HG02623 (cell line): Measurements from ENCODE around the gene VPS51.
"Not testable (repeated sequence)": the region's sequence is repeated elsewhere in the genome, so short reads cannot be mapped to it uniquely, and the experiment has no call there.

Experiments
- ATAC-seq: cut with Tn5 transposase; IDR thresholded peaks from one replicate; pipeline ENCODE4 v1.9.1; 2021; ENCODE audit warnings: moderate library complexity; ENCODE audit not compliant: unreplicated experiment

VPS51 gene

DNA sequence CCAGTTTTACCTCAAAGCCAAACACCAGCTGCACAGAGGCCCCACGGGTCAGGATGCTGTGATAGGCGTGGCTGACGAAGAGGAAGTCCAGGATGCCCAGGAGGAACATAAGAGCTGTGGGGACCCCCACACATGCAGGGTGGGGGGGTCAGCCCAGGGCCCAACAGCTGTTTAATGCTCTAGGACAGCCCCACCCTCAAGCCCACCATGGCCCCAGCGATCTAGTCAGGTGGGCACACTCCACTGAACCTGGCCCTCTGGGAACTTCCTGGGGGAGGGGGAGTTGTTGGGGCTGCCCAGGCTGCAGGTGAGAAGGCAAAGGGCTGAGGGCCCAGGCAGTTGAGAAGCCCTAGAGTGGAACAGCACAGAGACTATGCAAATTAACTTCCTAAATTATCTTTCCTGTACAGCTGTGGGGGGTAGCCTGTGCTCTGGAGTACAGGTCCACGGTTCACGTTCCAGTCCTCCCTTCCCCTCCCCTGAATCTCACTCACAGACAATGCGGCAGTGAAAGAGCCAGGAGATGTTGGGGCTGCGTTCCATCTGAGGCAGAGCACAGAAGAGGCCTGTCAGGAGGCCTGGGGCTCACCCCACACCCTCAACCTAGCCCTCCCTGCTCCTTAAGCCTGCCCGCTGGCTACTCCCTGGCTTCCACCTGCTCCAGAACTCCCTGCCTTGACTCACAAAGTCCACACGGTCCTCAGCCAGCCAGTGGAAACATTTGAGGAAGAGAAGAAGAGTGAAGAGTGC, 36.4 kb downstream of the VPS51 start:
- ATAC-seq = no peak

DNA sequence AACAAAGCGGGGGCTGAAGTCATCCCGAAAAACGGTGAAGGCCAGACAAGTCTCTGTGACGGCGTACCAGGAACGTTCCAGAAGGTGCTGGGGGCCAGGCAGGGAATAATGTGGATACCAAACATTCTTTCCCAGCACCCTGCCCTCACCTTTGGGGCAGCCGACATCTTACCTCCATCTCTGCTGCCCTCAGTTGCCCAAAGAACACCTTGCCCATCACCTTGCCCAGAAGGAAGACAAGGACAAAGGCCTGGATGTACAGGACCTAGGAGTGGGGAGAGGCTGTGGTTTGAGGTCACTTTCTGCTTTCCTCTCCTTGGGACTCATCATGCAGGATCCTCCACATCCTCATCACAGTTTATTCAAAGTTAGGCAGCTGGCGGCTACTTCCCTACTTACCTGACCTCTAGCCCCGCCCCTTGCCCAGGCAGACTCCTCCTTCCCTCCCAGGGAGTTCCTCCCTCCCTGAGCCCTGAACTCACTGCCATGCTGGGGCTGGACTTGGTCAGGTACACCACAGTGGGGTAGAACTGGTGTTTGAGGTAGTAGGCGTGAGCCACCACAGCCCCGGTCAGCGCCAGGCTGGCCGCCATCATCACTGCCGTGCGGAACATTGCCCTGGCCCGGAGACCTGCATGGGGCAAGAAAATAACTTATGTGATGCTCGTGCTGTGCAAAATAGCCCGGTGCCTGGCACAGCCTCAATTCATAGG, 37.1 kb downstream of the VPS51 start:
- ATAC-seq = no peak

DNA sequence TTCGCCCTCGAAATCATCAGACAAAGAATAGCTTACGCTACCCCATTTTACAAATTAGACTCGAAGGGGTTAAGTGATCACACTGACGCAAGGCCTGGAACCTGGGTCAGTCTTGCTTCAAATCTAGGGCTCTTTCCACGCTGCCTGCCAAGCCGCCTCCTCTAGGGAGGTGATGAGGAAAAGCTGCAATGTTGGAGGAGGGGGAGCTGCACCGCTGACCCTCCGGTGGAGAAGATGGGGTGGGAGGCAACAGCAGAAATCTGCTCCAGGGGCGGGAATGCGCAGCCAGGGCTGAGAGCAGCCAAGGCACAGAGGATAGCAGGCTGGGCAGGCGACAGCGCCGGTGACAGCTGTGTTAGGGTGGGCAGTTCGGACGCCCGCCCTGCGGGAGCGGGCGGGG, 37.7 kb downstream of the VPS51 start:
- ATAC-seq = no peak

DNA sequence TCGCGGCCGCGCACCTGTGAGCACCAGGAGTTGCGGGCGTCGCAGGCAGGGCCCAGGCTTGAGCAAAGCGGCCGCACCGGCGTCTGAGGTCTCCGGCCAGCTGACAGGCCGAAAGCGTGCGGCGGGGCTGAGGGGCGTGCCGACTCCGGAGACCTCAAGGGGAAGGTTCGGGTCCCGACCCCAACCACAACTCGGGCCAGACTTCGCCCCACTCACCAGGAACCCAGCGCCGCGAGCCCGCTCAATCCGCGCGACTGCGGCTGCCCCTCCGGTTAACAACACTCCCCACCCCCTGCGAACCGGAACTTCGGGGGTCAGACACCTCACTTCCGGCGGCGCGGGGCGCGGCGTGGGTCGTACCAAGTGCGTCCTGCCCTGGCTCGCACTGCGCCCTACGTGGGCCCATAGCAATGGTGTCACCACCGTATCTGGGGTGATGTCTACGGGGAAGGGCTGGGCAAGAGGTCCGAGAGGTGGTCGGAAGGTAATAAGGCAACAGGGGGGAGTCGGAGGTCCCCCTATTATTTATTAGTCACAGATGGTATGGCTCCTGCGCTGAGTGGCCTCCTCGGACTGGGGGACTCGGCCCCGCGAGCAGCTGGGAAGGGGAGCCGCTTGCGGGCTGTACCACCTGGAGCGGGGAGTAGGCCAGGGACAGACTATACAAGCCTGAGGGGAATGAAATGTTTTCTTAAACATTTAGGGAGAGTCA, 38.4 kb downstream of the VPS51 start, which contains the start of gene SYVN1:
SYVN1 (minus strand) TSS at position 280 of the 712 bp plus-strand sequence. CDS start 918 bp downstream, outside the sequence.
- peak; percentile 56 for ATAC-seq

DNA sequence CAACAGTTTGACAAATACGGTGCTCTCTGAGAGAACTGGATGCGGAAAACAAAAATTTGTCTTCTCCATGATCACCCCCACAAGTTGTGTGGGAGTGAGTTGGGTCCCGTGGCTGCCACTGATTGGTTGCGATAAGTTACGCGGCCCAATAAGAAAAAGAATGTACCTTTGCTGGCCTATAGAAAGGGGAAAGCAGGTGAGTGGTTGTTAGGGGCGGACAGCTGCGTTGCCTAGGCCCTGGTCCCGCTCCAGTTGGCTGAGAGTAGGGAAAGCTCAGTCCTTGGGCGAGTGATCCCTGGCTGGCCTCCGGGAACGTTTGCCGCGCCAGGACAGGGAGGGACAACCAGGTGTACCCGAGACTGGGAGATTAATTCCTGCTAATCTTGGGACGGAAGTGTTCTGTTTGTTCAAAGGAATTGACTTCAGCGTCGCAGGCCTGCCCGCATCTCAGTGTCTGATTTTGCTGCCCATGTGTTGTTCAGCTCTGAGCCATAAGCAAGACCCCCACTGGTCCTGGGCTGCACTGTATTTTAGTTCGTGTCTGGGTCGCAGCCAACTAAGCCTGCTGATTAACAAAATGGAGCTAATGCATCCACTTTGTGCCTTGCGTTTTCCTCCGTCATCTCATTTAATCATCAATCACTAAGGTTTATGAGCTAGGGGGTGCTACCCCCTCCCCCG, 39.1 kb downstream of the VPS51 start:
- peak; percentile 52 for ATAC-seq

DNA sequence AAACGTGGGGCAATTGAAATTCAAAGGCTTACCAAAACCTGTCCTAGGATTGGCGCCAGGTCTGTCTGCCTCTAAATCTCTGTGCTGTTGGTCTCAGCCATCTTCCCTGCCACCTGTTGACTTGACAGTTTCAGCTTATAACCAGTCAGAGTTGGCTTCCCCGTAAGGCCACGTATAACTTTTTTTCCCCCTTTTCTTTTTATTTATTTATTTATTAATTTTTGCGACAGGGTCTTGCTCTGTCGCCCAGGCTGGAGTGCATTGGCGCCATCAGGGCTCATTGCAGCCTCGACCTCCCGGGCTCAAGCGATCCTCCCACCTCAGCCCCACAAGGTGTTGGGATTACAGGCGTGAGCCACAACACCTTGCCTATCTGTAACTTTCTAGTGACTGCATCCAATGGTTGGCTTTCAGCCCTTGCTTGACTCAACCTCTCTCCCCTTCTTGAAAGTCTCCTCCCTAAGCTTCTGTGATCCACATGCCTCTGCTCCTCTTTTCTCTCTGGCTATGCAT, 39.7 kb downstream of the VPS51 start:
- ATAC-seq = no peak

DNA sequence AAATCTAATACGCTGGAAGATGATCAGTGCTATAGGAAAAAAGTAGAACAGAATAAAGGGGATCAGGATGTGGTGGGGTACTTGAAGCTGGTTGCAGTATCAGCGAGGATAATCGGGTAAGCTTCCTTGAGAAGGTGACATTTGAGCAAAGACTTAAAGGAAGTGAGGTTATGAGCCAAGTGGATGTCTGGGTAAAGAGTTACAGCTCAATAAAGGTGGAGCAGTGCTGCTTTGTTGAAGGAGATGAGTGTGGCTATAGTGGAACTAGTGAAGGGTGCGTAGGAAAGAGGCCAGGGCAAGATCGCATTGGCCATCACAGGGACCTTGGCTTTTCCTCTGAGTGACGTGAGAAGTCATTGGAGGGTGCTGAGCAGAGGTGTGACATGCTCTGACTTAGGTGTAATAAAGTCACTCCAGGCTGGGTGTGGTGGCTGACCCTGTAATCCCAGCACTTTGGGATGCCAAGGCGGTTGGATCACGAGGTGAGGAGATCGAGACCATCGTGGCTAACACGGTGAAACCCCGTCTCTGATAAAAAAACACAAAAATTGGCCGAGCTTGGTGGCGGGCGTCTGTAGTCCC, 40.6 kb downstream of the VPS51 start:
- ATAC-seq = no peak

DNA sequence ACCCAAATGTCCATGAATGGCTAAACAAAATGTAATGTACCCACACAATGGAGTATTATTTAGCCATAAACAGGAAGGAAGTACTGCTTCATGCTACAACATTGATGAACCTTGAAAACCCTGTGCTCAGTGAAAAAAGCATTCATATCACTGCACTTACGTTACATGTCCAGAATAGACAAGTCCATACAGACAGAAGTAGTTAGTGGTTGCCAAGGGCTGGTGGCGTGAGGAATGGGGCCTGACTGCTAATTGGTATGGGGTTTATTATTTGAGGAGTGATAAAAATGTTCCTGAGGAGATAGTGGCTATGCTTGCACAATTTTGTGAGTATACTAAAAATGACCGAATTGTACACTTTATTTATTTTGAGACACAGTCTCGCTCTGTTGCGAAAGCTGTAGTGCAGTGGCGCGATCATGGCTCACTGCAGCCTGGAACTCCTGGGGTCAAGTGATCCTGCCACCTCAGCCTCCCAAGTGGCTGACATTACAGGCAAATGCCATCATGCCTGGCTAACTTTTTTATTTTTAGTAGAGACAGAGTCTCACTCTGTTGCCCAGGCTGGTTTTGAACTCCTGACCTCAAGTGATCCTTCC, 46.0 kb downstream of the VPS51 start:
- no peak for ATAC-seq

DNA sequence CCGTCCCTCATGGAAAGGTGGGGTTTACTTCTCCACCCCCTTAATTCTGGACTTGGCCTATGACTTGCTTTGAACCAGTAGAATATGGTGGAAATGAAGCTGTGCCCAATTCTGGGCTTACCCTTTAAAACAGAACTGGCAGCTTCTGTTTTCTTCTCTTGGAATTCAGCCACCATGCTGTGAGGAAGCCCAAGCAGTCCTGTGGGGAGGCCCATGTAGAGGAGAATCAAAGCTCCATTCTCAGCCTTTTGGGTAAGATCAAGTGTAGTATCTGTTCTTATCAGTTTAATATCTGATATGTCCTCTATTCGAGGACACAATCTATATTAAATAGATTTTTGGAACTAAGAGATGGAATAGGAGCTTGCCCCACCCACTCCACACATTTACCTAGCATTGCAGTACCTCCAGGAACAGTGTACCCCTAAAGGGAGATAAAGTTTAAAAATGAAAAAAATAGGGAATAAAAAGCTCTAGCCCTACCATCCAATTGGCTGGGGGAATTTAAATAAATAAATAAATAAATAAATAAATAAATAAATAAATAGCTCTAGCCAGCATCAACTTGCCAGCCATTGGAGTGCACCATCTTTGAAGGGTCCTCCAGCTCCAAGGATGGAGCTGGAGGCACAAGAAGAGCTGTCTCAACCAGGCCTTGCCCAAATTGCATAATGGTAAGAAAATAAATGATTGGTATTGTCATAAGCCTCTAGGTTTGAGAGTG, 51.5 kb downstream of the VPS51 start:
- no peak for ATAC-seq

DNA sequence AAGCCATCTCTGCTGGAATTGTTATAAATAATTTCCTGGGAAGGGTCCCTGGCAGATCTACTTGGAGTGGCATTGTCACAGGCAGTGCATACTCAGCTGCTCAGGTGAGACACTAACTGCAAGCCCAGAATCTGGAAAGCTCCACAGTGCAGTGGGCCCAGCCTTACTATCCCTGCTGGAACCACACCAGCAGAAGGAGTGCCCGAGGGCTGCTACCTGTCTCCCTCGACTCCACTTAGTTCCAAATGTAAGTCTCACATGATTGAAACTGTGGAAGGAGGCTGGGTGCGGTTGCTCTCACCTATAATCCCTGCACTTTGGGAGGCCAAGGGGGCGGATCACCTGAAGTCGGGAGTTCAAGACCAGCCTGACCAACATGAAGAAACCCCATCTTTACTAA, 52.6 kb downstream of the VPS51 start:
- ATAC-seq = no peak

DNA sequence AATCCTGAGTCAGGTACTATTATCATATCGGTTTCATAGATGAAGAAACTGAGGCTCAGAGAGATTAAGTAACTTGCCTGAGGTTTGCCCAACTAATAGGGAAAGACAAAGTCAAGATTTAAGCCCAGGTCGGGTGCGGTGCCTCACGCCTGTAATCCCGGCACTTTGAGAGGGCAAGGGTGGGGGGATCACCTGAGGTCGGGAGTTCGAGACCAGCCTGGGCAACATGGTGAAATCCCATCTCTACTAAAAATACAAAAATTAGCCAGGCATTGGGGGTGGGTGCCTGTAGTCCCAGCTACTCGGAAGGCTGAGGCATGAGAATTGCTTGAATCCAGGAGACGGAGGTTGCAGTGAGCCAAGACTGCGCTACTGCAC, 54.1 kb downstream of the VPS51 start:
- ATAC-seq = not testable (repeated sequence)

DNA sequence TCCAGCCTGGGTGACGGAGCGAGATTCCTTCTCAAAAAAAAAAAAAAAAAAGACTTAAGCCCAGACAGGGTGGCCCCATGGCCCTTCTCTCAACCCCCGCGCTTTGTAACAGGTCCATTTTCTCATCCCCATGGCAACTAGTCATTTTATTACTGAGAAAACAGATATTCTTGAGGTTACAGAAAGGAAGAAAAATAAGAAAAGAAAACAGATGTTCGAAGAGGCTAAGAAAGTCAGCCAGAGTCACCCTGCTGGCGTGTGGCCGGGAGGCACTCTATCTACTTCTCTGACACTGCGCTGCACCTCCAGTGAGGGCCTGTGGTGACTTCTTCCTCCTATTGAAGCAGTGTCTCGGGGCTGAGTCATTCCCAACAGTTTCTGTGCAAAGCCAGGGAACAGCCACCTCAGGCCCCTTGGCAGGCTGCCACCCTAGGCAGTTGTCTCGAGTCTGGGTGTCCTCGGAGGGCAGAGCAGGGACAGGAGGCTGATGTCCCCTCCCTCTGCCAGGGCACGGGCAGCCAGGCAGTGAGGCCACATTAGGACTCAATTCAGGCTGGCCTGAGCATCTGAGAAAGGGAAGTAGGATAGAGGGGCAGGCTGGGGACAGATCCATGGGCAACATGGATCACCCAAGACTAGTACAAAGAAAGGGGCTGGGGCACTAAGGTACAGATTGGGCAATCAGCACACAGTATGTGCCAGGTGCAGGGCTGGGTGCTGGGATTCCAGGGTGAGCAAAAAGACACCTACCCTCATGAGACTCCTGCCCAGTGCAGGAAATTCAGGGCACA, 54.7 kb downstream of the VPS51 start:
- ATAC-seq = no peak

DNA sequence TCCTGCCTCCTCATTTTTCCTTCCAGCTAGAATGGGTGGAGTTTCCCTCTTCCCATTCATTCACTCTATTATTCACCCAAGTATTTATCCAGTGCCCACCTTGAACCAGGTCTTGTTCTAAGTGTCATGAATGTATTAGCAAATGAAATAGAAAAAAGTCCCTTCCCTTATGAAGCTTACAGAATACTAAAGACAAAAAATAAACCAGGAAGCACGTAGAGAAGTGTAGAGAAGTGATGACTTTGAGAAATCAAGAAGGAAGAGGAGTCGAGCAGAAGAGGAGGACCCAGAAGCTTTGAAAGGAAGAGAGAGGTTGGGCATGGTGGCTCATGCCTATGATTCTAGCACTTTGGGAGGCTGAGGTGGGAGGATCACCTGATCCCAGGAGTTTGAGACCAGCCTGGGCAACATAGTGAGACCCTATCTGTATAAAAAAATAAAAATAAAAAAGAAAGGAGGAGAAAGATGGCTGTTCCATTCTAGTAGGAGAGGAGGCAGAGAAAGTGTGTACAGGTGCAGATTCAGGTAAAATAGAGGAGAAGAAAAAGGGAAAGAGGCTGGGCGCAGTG, 55.4 kb downstream of the VPS51 start:
- no peak for ATAC-seq

DNA sequence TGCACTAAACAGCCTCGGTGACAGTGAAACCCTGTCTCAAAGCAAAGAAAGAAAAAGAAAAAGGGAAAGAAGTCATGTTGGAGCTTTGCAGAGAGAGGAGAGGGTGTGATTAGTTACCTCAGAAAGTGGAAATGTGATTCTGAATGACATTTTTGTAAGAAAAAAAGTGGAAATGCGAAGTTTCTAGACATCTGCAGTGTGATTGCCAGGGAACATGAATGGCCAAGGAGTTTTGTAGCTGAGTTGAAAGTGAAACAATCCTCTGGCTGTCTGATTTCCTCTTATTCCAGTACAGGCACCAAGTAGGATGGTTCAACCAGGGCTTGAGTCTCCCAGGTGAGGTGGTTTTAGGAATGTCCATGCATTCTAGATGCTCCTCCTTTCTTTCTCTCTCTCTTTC, 56.1 kb downstream of the VPS51 start:
- ATAC-seq = no peak

DNA sequence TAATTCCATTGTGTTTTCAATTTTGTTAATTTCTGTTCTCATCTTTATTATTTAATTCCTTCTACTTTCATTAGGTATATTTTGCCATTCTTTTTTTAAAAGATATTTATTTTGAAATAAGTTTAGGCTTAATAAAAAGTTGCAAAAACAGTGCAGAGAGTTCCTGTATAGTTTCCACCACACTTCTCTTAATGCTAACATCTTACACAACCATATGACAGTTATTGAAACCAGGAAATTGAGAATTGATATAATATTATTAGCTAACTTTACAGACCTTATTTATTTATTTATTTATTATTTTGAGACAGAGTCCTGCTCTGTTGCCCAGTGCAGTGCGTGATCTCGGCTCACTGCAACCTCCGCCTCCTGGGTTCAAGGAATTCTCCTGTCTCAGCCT, 60.2 kb downstream of the VPS51 start:
- no peak for ATAC-seq

DNA sequence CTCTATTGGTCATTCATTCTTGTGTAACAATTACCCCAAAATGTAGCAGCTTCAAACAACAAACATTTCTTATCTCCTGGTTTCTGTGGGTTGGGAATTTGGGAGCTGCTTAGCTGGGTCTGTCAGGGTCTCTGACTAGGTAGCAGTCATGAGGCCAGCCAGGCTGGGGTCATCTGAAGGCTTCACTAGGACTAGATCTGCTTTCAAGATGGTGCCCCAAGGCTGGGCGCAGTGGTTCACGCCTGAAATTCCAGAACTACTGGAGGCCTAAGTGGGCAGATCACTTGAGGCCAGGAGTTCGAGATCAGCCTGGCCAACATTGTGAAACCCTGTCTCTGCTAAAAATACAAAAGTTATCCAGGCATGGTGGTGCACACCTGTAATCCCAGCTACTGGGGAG, 60.9 kb downstream of the VPS51 start:
- no peak for ATAC-seq

DNA sequence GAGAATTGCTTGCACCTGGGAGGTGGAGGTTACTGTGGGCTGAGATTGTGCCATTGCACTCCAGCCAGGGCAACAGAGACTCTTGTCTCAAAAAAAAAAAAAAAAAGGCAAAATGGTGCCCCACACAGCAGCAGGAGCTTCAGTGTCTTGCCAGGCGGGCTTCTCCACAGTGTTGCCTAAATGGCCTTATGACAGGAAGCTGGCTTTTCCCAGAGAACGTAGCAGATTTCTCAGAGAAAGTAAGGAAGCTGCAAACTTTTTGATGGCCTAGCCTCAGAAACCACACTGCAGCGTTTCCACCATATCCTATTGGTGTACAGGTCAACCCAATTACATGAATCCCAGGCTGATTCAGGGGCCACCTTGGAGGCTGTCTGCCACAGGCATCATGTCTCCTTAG, 61.3 kb downstream of the VPS51 start:
- ATAC-seq = no peak

DNA sequence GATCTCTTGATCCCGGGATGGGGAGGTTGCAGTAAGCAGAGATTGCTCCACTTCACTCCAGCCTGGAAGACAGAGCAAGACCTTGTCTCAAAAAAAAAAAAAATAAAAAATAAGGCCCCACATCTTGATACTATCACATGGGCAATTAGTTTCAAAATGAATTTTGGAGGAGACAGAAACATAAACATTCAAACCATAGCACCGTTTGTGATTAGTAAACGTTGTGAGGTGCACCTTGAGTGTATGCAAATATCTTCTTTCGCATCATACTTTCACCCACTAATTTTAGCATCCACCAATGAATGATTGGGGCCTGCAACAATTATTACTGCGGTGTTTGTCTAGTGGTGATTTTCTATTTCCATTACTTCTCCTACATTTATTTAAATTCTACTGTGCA, 63.0 kb downstream of the VPS51 start:
- ATAC-seq = no peak

DNA sequence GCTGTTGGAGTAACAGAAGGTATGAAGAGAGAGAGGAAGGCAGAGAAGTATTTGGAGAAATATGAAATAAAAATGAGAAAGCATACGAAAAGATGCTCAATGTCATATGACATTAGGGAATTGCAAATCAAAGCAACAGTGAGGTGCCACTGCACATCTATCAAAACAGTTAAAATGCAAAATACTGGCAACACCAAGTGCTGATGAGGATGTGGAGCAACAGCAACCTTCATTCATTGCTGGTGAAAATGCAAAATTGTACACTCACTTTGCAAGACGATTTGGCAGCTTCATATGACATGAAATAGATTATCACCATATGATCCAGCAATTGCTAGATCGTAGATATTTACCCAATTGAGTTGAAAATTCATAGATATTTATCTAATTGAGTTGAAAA, 64.6 kb downstream of the VPS51 start:
- ATAC-seq = no peak
